Right forelimb (tissue), 1 donor: Measurements from ENCODE around the gene HRG.
"Not testable (repeated sequence)": the region's sequence is repeated elsewhere in the genome, so short reads cannot be mapped to it uniquely, and the experiment has no call there.

ENCODE experiments used
- DNase-seq: peaks from one replicate; pipeline ENCODE4 v3.0.0-alpha.2; 2018

HRG gene

GRCh38 chr3:186683979-186684378, 18.2 kb downstream of the HRG start:
- no peak for DNase-seq

GRCh38 chr3:186686475-186686874, 20.7 kb downstream of the HRG start:
- DNase-seq, result not testable (repeated sequence)

- DNase-seq, result no peak
Observed at GRCh38 chr3:186687120-186687651, 21.4 kb downstream of the HRG start.

- not testable (repeated sequence) for DNase-seq
Observed at GRCh38 chr3:186690304-186690703, 24.5 kb downstream of the HRG start.

- no peak for DNase-seq
Observed at GRCh38 chr3:186691676-186692075, 25.9 kb downstream of the HRG start.

- DNase-seq, result no peak
Observed at GRCh38 chr3:186693843-186694242, 28.0 kb downstream of the HRG start.

GRCh38 chr3:186694288-186695032, 28.6 kb downstream of the HRG start:
- DNase-seq, result no peak

- DNase-seq, result no peak
Observed at GRCh38 chr3:186696522-186696921, 30.7 kb downstream of the HRG start.

GRCh38 chr3:186697510-186697909, 31.7 kb downstream of the HRG start:
- DNase-seq, result no peak

- no peak for DNase-seq
Observed at GRCh38 chr3:186700267-186700666, 34.5 kb downstream of the HRG start.

GRCh38 chr3:186702451-186702850, 36.6 kb downstream of the HRG start:
- DNase-seq, result not testable (repeated sequence)

- no peak for DNase-seq
Observed at GRCh38 chr3:186705882-186706780, 40.3 kb downstream of the HRG start.

- no peak for DNase-seq
Observed at GRCh38 chr3:186708983-186709679, 43.3 kb downstream of the HRG start.

- DNase-seq, result not testable (repeated sequence)
Observed at GRCh38 chr3:186710694-186711093, 44.9 kb downstream of the HRG start.

GRCh38 chr3:186713499-186713898, 47.7 kb downstream of the HRG start:
- no peak for DNase-seq

GRCh38 chr3:186717039-186717457, 51.2 kb downstream of the HRG start, which contains the start of gene KNG1:
Gene KNG1, plus strand, starts transcription at chr3:186717359. Its CDS starts 184 bp downstream, at chr3:186717543.
- no peak for DNase-seq

- DNase-seq, result no peak
Observed at GRCh38 chr3:186719945-186720739, 54.3 kb downstream of the HRG start.

- no peak for DNase-seq
Observed at GRCh38 chr3:186722457-186722856, 56.6 kb downstream of the HRG start.

GRCh38 chr3:186724911-186725310, 59.1 kb downstream of the HRG start:
- DNase-seq, result no peak
